AG09309 (cell line): ENCODE results near the gene TCF23.

Experiments
- DNase-seq: peaks from one replicate; pipeline ENCODE4 v3.0.0-alpha.2; 2010; ENCODE audit warnings: low read depth
- H3K4me3 ChIP-seq: 2 replicates; pipeline ENCODE4 v1.5.1; 2011; ENCODE audit warnings: mild to moderate bottlenecking, low read depth, low read length, moderate library complexity; ENCODE audit not compliant: control insufficient read depth
- CTCF ChIP-seq: IDR thresholded peaks from 2 replicates; pipeline ENCODE4 v1.5.1; 2011; ENCODE audit warnings: mild to moderate bottlenecking, low read depth, low read length, inconsistent platforms; ENCODE audit not compliant: insufficient read depth, control insufficient read depth; ENCODE audit errors: missing control alignments

The TCF23 gene

GRCh38 chr2:27147935-27148334 is 869 bp upstream of the TCF23 start:
- H3K4me3 ChIP-seq: no peak overlapping the region
- DNase-seq: no peak
- TF ChIP-seq CTCF: no peak

- TF ChIP-seq CTCF: no peak
- no peak overlapping the region for H3K4me3 ChIP-seq
- no peak for DNase-seq
These were observed 984 bp downstream of the TCF23 start for GRCh38 chr2:27149570-27150405.

- no peak for DNase-seq
- TF ChIP-seq CTCF: no peak
- H3K4me3 ChIP-seq: no peak overlapping the region
These were observed 1.9 kb downstream of the TCF23 start for GRCh38 chr2:27150639-27151230.

GRCh38 chr2:27152102-27152795 is 3.4 kb downstream of the TCF23 start:
- TF ChIP-seq CTCF: no peak
- DNase-seq: no peak
- H3K4me3 ChIP-seq: no peak overlapping the region

- H3K4me3 ChIP-seq: no peak overlapping the region
- TF ChIP-seq CTCF: no peak
- no peak for DNase-seq
These were observed 4.1 kb downstream of the TCF23 start for GRCh38 chr2:27152796-27153464.

- no peak overlapping the region for H3K4me3 ChIP-seq
- no peak for DNase-seq
- TF ChIP-seq CTCF: no peak
These were observed 5.7 kb downstream of the TCF23 start for GRCh38 chr2:27154488-27154887.
